Smooth muscle cell (in vitro differentiated cells): Measurements from ENCODE around the gene ARHGAP26. TPM values are rescaled to one million over a fixed set of nuclear protein-coding genes. Genes with fewer than 3 reads are reported as not detected.

ENCODE experiments used
- DNase-seq: peaks from one replicate; lab custom pipeline; 2025; ENCODE audit not compliant: unreplicated experiment; lab: John Stamatoyannopoulos, UW
- H2AFZ ChIP-seq: fragments of 200-600 bp; sonication (generic); 2 replicates; pipeline ENCODE4 v1.6.0; 2016; ENCODE audit warnings: antibody characterized with exemption, low read depth, mild to moderate bottlenecking
- H3F3A ChIP-seq: fragments of 200-600 bp; sonication (generic); 2 replicates; pipeline ENCODE4 v1.6.0; 2017; ENCODE audit warnings: antibody characterized with exemption, low read depth
- H3K27ac ChIP-seq: fragments of 200-600 bp; sonication (generic); 2 replicates; pipeline ENCODE4 v1.5.1; 2016; ENCODE audit warnings: low read depth, mild to moderate bottlenecking
- H3K27me3 ChIP-seq: fragments of 200-600 bp; sonication (generic); 2 replicates; pipeline ENCODE4 v1.6.1; 2016; ENCODE audit warnings: low read depth, mild to moderate bottlenecking
- H3K36me3 ChIP-seq: fragments of 200-600 bp; sonication (generic); 2 replicates; pipeline ENCODE4 v1.5.1; 2016; ENCODE audit warnings: low read depth
- H3K4me1 ChIP-seq: fragments of 200-600 bp; sonication (generic); 2 replicates; pipeline ENCODE4 v1.5.1; 2016; ENCODE audit warnings: low read depth
- H3K4me2 ChIP-seq: fragments of 200-600 bp; sonication (generic); 2 replicates; pipeline ENCODE4 v1.6.0; 2016; ENCODE audit warnings: mild to moderate bottlenecking
- H3K4me3 ChIP-seq: fragments of 200-600 bp; sonication (generic); 2 replicates; pipeline ENCODE4 v1.5.1; 2016; ENCODE audit warnings: mild to moderate bottlenecking
- H3K79me2 ChIP-seq: fragments of 200-600 bp; sonication (generic); 2 replicates; pipeline ENCODE4 v1.6.0; 2016; ENCODE audit warnings: low read depth, mild to moderate bottlenecking
- H3K9ac ChIP-seq: fragments of 200-600 bp; sonication (generic); 2 replicates; pipeline ENCODE4 v1.6.0; 2016; ENCODE audit warnings: low read depth
- H3K9me3 ChIP-seq: fragments of 200-600 bp; sonication (generic); replicated peaks from 2 replicates; pipeline ENCODE4 v1.5.1; 2016; ENCODE audit warnings: low read depth
- H4K20me1 ChIP-seq: fragments of 200-600 bp; sonication (generic); 2 replicates; pipeline ENCODE4 v1.6.0; 2016; ENCODE audit warnings: low read depth
- CTCF ChIP-seq: fragments of 200-600 bp; sonication (generic); IDR thresholded peaks from 2 replicates; pipeline ENCODE4 v1.5.1; 2017; ENCODE audit warnings: borderline replicate concordance, mild to moderate bottlenecking, antibody characterized with exemption; ENCODE audit not compliant: insufficient read depth, poor library complexity, severe bottlenecking
- WGBS: methylation state at CpG from one replicate; pipeline ENCODE4 v1.1.7; 2016; ENCODE audit warnings: low lambda C conversion rate; 5-methylcytosine and 5-hydroxymethylcytosine counted together
- polyA plus RNA-seq: library from polyadenylated mRNA; unstranded; fragments of >200 nt; fragmentation: Nextera tagmentation; extraction: Ambion mirVana; gene quantifications from 2 replicates; pipeline ENCODE4 v1.2.1, GENCODE V29; 2016
- total RNA-seq: library from RNA; depleted of rRNA; stranded (reverse); fragments of >200 nt; gene quantifications from 2 replicates; pipeline ENCODE4 v1.2.3, GENCODE V29; 2014

Gene ARHGAP26
- total and polyA plus RNA-seq, 2 experiments from 2014 or later, result 2.2 to 5.1 TPM

- no peaks in the 10 kb centered on the region for H3K79me2 ChIP-seq
- no peak overlapping the region for H3K4me3 ChIP-seq
- no peaks in the 10 kb centered on the region for H3K4me1 ChIP-seq
- no peak overlapping the region for H2AFZ ChIP-seq
- no peak overlapping the region for H3K9ac ChIP-seq
- no peaks in the 10 kb centered on the region for H3K36me3 ChIP-seq
- WGBS, result 88% methylated on average over 1 of the region's 1 CpG
- no peaks in the 10 kb centered on the region for H4K20me1 ChIP-seq
- no peak for DNase-seq
- H3K27ac ChIP-seq, result no peak overlapping the region
- H3K4me2 ChIP-seq, result no peak overlapping the region
- H3K27me3 ChIP-seq, result no peaks in the 10 kb centered on the region
- H3F3A ChIP-seq, result no peaks in the 10 kb centered on the region
- peak; percentile 41 for TF ChIP-seq CTCF
- H3K9me3 ChIP-seq, result no peaks in the 10 kb centered on the region
These were observed 152.2 kb downstream of the ARHGAP26 start for GRCh38 chr5:142922223-142922952.

- TF ChIP-seq CTCF, result peak; percentile 24
- Histone ChIP-seq H3K4me3 (no peak overlapping the region), H3F3A (no peaks in the 10 kb centered on the region), H3K27me3 (no peaks in the 10 kb centered on the region), H3K36me3 (no peaks in the 10 kb centered on the region), H3K9me3 (no peaks in the 10 kb centered on the region), H3K4me2 (no peak overlapping the region), H4K20me1 (no peaks in the 10 kb centered on the region), H3K4me1 (no peaks in the 10 kb centered on the region), H3K27ac (no peak overlapping the region), H3K9ac (no peak overlapping the region), H2AFZ (no peak overlapping the region), H3K79me2 (no peaks in the 10 kb centered on the region)
- no peak for DNase-seq
- WGBS, result 97% methylated on average over 1 of the region's 1 CpG
These were observed 154.1 kb downstream of the ARHGAP26 start for GRCh38 chr5:142924135-142924883.

GRCh38 chr5:142925795-142926194 is 155.6 kb downstream of the ARHGAP26 start:
- Histone ChIP-seq H3K27ac (no peak overlapping the region), H3K4me3 (no peak overlapping the region), H2AFZ (no peak overlapping the region), H4K20me1 (no peaks in the 10 kb centered on the region), H3K79me2 (no peaks in the 10 kb centered on the region), H3K9me3 (no peaks in the 10 kb centered on the region), H3K27me3 (no peaks in the 10 kb centered on the region), H3K4me2 (no peak overlapping the region), H3K9ac (no peak overlapping the region), H3K4me1 (no peaks in the 10 kb centered on the region), H3K36me3 (no peaks in the 10 kb centered on the region), H3F3A (no peaks in the 10 kb centered on the region)
- TF ChIP-seq CTCF, result no peak
- DNase-seq, result no peak
- 66% methylated on average over 3 of the region's 3 CpGs for WGBS
